ENCODE data around the gene PADI1. TPM values are rescaled to one million over a fixed set of nuclear protein-coding genes. Genes with fewer than 3 reads are reported as not detected.

The PADI1 gene
- total RNA-seq, 1 donor, result 0.43 TPM

DNA sequence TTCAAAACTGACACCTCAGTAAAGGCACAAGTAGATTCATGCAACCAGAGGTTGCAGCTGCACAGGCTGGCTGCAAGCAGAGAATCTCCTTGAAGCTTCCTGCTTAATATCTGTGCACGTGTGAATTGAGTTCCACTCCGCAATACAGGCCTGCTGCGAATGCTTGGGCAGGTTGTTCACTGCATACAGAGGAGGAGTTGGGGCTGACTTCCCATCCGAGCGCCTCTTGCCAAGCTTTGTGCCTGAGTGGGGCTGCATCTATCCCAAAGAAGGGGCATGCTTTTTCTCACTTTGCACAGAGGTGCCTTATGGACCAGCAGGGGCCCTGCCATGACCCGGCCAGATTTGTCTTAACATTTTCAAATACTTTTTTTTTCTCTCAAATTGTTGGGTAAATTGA lies 17.9 kb upstream of the PADI1 start:
- H3K4me3 ChIP-seq (ENCODE audit: low read depth, low read length), result no peak overlapping the region
- DNase-seq (ENCODE audit: low read depth), result no peak
- no peak for TF ChIP-seq CTCF (IDR thresholded peaks at IDR 0.05; ENCODE audit: insufficient read depth, low read depth, low read length)

DNA sequence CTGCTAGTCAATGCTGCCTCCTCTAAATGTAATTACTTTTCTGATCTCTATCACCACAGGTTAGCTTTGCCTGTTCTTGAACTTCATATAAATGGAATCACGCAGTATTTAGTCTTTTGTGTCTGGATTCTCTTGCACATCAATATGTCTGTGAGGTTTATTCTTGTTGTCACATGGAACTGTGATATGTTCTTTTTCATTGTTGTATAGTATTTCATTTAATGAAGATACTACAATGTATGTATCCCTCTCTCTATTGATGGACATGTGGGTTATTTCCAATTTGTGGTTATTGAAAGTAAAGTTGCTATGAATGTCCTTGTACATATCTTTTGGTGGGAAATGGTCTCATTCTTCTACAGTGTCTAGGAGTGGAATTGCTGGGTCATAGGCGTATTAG lies 16.7 kb upstream of the PADI1 start:
- TF ChIP-seq CTCF (IDR thresholded peaks at IDR 0.05; ENCODE audit: insufficient read depth, low read depth, low read length), result no peak
- no peak for DNase-seq (ENCODE audit: low read depth)
- H3K4me3 ChIP-seq (ENCODE audit: low read depth, low read length), result no peak overlapping the region

- TF ChIP-seq CTCF (IDR thresholded peaks at IDR 0.05; ENCODE audit: insufficient read depth, low read depth, low read length), result no peak
- no peak overlapping the region for H3K4me3 ChIP-seq (ENCODE audit: low read depth, low read length)
- no peak for DNase-seq (ENCODE audit: low read depth)
Observed at GRCh38 chr1:17188889-17189631, 15.9 kb upstream of the PADI1 start.

- no peak overlapping the region for H3K4me3 ChIP-seq (ENCODE audit: low read depth, low read length)
- DNase-seq (ENCODE audit: low read depth), result no peak
- no peak for TF ChIP-seq CTCF (IDR thresholded peaks at IDR 0.05; ENCODE audit: insufficient read depth, low read depth, low read length)
Observed at GRCh38 chr1:17189632-17189990, 15.3 kb upstream of the PADI1 start.

DNA sequence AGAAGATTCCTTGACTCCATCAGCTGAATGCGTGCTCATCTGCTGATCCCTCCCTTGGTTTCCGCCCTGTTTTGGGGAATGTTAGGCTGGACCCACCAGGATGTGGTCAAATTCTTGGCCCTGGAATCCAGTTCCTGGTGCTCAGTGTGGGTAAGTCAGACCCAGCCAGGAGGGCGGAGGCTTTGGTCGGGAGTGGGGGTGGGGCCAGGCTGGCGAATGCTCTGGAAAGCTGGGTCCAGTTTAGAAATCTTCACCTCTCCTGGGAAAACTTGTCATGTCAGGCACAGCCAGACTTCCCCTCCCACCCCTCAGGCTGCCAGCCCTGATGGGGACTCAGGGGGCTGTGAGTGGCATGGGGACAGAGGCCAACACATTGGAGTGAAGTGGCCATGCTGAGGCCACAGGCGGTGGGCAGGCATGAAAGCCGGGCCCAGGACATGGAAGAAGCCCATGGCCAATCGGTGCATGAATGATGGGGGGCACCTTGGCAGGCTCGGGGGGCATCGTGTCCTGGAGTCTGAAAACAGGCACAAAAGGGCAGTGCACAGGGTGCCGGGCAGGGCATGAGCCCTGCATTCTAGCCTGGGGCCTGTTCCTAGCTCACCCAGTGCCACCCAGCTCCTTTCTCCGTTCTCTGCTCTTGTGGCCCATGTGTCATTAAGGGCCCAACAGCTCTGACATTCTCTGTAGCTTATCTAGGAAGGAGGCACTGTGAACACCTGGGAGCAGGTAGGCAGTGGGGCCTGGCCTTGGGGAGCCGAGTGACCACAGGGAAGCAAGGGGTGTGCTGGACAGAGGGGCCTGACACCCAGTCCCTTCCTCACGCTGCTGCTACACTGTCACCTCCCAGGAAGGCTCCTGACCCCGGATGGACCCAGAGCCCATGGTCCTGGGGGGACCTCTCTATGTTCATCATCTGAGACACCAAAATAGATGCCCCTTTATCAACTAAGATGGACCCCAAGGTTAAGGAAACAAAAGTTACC lies 14.6 kb upstream of the PADI1 start:
- TF ChIP-seq CTCF (IDR thresholded peaks at IDR 0.05; ENCODE audit: insufficient read depth, low read depth, low read length), result no peak
- no peak overlapping the region for H3K4me3 ChIP-seq (ENCODE audit: low read depth, low read length)

GRCh38 chr1:17191990-17192242 lies 13.0 kb upstream of the PADI1 start:
- no peak overlapping the region for H3K4me3 ChIP-seq (ENCODE audit: low read depth, low read length)
- DNase-seq (ENCODE audit: low read depth), result no peak
- TF ChIP-seq CTCF (IDR thresholded peaks at IDR 0.05; ENCODE audit: insufficient read depth, low read depth, low read length), result no peak

More for the DNA sequence above, 14.6 kb upstream of the PADI1 start:
- DNase-seq (ENCODE audit: low read depth), result peak; percentile 97
